ENCODE measurements around the gene CYP46A1.

Gene CYP46A1

DNA sequence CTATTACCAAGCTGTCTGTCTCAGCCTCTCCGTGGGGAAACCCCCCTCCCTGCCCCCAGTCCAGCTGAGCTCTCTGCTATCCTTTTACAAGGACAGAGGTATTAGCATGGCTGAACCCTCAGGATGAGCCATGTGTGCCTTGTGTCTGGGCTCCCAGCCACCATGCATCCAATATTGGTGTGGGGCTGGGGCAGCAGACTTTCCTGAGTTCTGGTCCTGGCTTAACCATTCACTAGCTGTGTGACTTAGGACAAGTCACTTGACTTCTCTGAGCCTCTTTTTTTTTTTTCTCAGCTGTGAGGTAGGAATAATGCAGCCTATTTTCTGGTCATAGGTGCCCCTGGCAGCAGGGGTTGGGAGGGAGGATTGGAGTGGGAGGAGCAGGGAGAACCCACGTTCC, 17.1 kb upstream of the CYP46A1 start:
- ChIA-PET POLR2A (no interaction called here), CTCF (interaction anchor here (0.9 to 1.5 kb wide), 3 partner anchors 8 to 280 kb away, joined by 3 to 5 read pairs (median 4); no protein-coding TSS in a partner anchor)
- no peaks in the 10 kb centered on the region for H3K36me3 ChIP-seq (ENCODE audit: control insufficient read depth in 2 of 2, insufficient read depth in 1 of 2, low read length in 2 of 2)
- H3K27ac ChIP-seq (ENCODE audit: extremely low read depth, low read depth, low read length) = no peak overlapping the region
- H3K4me1 ChIP-seq (ENCODE audit: control insufficient read depth, insufficient read depth, low read length) = no peaks in the 10 kb centered on the region; the same call in 1 of the 2 replicates
- TF ChIP-seq, protein P1, sequence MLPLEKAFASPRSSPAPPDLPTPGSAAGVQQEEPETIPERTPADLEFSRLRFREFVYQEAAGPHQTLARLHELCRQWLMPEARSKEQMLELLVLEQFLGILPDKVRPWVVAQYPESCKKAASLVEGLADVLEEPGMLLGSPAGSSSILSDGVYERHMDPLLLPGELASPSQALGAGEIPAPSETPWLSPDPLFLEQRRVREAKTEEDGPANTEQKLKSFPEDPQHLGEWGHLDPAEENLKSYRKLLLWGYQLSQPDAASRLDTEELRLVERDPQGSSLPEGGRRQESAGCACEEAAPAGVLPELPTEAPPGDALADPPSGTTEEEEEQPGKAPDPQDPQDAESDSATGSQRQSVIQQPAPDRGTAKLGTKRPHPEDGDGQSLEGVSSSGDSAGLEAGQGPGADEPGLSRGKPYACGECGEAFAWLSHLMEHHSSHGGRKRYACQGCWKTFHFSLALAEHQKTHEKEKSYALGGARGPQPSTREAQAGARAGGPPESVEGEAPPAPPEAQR (tag by site-specific recombination; IDR thresholded peaks at IDR 0.05) = no peak
- TF ChIP-seq ZNF426 (tag by site-specific recombination; IDR thresholded peaks at IDR 0.05) (no peak), ZXDB (tag by site-specific recombination; IDR thresholded peaks at IDR 0.05) (no peak), ZNF768 (tag by site-specific recombination; IDR thresholded peaks at IDR 0.05) (peak; percentile 80; the same call in 1 of the 2 replicates), SCRT2 (tag by site-specific recombination; IDR thresholded peaks at IDR 0.05) (no peak), ZNF157 (tag by site-specific recombination; IDR thresholded peaks at IDR 0.05) (no peak), ZNF416 (tag by site-specific recombination; IDR thresholded peaks at IDR 0.05) (no peak), ZNF202 (tag by site-specific recombination; IDR thresholded peaks at IDR 0.05; ENCODE audit: borderline replicate concordance) (no peak)
- H3K4me3 ChIP-seq (ENCODE audit: low read depth, low read length) = no peak overlapping the region
- H3K9me3 ChIP-seq (ENCODE audit: control insufficient read depth, insufficient read depth, low read depth, low read length) = no peaks in the 10 kb centered on the region

DNA sequence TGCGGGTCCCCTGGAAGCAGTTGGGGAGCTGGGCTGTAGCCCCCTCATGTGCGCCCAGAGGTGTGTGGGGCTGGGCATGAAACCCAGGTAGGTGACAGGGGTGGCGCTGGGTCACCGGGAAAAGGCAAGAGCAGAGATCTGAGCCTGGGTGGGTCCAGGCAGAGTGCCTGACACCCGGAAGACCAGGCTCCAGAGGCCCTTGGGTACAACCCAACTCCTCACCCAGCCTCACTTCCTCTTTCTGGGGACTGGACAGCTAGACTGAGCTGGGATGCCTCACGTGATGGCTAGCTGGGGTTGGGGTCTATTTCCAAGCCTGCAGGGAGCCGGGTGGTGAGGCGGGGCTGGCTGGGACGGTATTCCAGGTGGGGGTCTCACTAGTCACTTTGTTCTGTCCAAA, 16.3 kb upstream of the CYP46A1 start:
- Histone ChIP-seq H3K36me3 (ENCODE audit: control insufficient read depth in 2 of 2, insufficient read depth in 1 of 2, low read length in 2 of 2) (no peaks in the 10 kb centered on the region), H3K4me1 (ENCODE audit: control insufficient read depth, insufficient read depth, low read length) (no peaks in the 10 kb centered on the region; the same call in 1 of the 2 replicates), H3K9me3 (ENCODE audit: control insufficient read depth, insufficient read depth, low read depth, low read length) (no peaks in the 10 kb centered on the region), H3K4me3 (ENCODE audit: low read depth, low read length) (no peak overlapping the region), H3K27ac (ENCODE audit: extremely low read depth, low read depth, low read length) (no peak overlapping the region)
- ChIA-PET POLR2A (interaction anchor here (1.0 kb wide), 1 partner anchor 16 kb away, joined by 3 read pairs; the partner anchor contains the start of gene CYP46A1), CTCF (interaction anchor here (1.2 to 2.0 kb wide), 5 partner anchors 9 to 279 kb away, joined by 4 to 6 read pairs (median 4); partner anchors contain the start of gene CYP46A1)
- no peak for TF ChIP-seq ZEB2 (tag by site-specific recombination; IDR thresholded peaks at IDR 0.05)
- TF ChIP-seq, protein P2, sequence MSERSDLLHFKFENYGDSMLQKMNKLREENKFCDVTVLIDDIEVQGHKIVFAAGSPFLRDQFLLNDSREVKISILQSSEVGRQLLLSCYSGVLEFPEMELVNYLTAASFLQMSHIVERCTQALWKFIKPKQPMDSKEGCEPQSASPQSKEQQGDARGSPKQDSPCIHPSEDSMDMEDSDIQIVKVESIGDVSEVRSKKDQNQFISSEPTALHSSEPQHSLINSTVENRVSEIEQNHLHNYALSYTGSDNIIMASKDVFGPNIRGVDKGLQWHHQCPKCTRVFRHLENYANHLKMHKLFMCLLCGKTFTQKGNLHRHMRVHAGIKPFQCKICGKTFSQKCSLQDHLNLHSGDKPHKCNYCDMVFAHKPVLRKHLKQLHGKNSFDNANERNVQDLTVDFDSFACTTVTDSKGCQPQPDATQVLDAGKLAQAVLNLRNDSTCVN (tag by site-specific recombination; optimal IDR thresholded peaks at IDR 0.05) = no peak
- TF ChIP-seq ZNF37A (tag by site-specific recombination; IDR thresholded peaks at IDR 0.05) = no peak
- TF ChIP-seq KLF1 (tag by site-specific recombination; IDR thresholded peaks at IDR 0.05) = no peak
- no peak for TF ChIP-seq PRDM1 (tag by site-specific recombination; IDR thresholded peaks at IDR 0.05)
- TF ChIP-seq ZNF2 (tag by site-specific recombination; IDR thresholded peaks at IDR 0.05) = no peak
- TF ChIP-seq TCF7L2 (IDR thresholded peaks at IDR 0.05; ENCODE audit: borderline replicate concordance, low read depth, low read length) = no peak
- TF ChIP-seq ZNF473 (tag by site-specific recombination; IDR thresholded peaks at IDR 0.05) = no peak
- TF ChIP-seq ZNF221 (tag by site-specific recombination; IDR thresholded peaks at IDR 0.05; ENCODE audit: borderline replicate concordance) = no peak
- TF ChIP-seq TRIM28 (IDR thresholded peaks at IDR 0.05; ENCODE audit: borderline replicate concordance, low read length) = no peak
- no peak for TF ChIP-seq ZNF629 (tag by site-specific recombination; IDR thresholded peaks at IDR 0.05)
- TF ChIP-seq ZNF391 (tag by site-specific recombination; IDR thresholded peaks at IDR 0.05; ENCODE audit: borderline replicate concordance, low read depth) = no peak
- no peak for TF ChIP-seq ZNF530 (tag by site-specific recombination; IDR thresholded peaks at IDR 0.05; ENCODE audit: low read depth)
- no peak for TF ChIP-seq ZNF670 (tag by site-specific recombination; IDR thresholded peaks at IDR 0.05; ENCODE audit: low read depth)
- TF ChIP-seq SCRT1 (tag by site-specific recombination; IDR thresholded peaks at IDR 0.05; ENCODE audit: borderline replicate concordance) = no peak
- no peak for TF ChIP-seq ZNF76 (tag by site-specific recombination; IDR thresholded peaks at IDR 0.05; ENCODE audit: borderline replicate concordance, low read depth)
- no peak for TF ChIP-seq ZSCAN30 (tag by site-specific recombination; IDR thresholded peaks at IDR 0.05)
- no peak for TF ChIP-seq ZNF514 (tag by site-specific recombination; IDR thresholded peaks at IDR 0.05)
- TF ChIP-seq ZNF146 (tag by site-specific recombination; IDR thresholded peaks at IDR 0.05) = no peak
- TF ChIP-seq ZNF792 (tag by site-specific recombination; IDR thresholded peaks at IDR 0.05) = no peak
